ENCODE measurements around the gene NUDC.

NUDC gene

DNA sequence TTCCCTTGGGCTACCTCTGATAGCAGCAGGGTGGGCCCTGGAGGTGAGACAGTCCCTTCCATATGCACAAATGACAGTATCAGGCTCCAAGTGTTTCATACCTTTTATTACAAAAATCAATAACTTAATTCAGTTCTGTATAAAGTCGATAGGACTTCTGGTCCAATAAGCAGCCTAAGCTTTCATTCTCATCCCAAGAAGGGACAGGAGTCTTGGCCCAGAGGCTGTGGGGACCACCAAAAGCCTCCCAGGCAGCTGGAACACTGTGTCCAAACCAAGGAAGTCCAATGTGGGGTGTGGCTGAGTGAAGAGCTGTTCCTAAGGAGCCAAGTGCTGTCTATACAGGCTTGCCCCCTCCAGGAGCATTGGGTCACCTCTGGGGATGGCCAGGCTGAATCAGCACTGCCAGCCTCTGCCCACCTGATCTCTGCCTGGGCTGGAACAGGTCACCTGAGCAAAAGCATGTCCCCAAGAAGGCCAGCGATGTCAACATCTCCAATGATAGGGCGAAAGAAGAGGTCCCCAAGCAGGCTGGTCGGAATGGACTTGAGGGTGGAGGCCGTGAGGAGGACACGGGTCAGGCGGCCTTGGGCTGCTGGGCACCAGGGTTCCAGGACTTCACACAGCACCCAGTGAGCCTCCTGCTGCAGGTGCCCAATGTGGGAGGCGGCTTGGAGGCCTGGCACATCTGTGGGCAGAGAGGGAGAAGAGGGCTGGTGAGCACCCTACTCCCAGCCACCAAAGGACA lies 10.0 kb upstream of the NUDC start:
- H3K4me3 ChIP-seq (replicated peaks; ENCODE audit: low read depth, low read length): no peak overlapping the region
- TF ChIP-seq CTCF (IDR thresholded peaks at IDR 0.05; ENCODE audit: low read length, missing control alignments): no peak
- no peak for DNase-seq (ENCODE audit: low read depth)

- no peak for DNase-seq (ENCODE audit: low read depth)
- no peak overlapping the region for H3K4me3 ChIP-seq (replicated peaks; ENCODE audit: low read depth, low read length)
- no peak for TF ChIP-seq CTCF (IDR thresholded peaks at IDR 0.05; ENCODE audit: low read length, missing control alignments)
Observed at GRCh38 chr1:26912147-26912490, 9.4 kb upstream of the NUDC start.

- no peak for TF ChIP-seq CTCF (IDR thresholded peaks at IDR 0.05; ENCODE audit: low read length, missing control alignments)
- no peak for DNase-seq (ENCODE audit: low read depth)
- no peak overlapping the region for H3K4me3 ChIP-seq (replicated peaks; ENCODE audit: low read depth, low read length)
Observed at GRCh38 chr1:26913389-26913753, 8.2 kb upstream of the NUDC start.

GRCh38 chr1:26913754-26914619 lies 7.6 kb upstream of the NUDC start, which contains the start of gene NR0B2:
NR0B2 (minus strand) TSS chr1:26913975; CDS start chr1:26913940, 35 bp downstream.
- no peak within 1 kb of the TSS for H3K4me3 ChIP-seq (replicated peaks; ENCODE audit: low read depth, low read length)
- no peak for DNase-seq (ENCODE audit: low read depth)
- no peak for TF ChIP-seq CTCF (IDR thresholded peaks at IDR 0.05; ENCODE audit: low read length, missing control alignments)

- no peak overlapping the region for H3K4me3 ChIP-seq (replicated peaks; ENCODE audit: low read depth, low read length)
- no peak for DNase-seq (ENCODE audit: low read depth)
- TF ChIP-seq CTCF (IDR thresholded peaks at IDR 0.05; ENCODE audit: low read length, missing control alignments): no peak
Observed at GRCh38 chr1:26915204-26915842, 6.2 kb upstream of the NUDC start.

- DNase-seq (ENCODE audit: low read depth): no peak
- TF ChIP-seq CTCF (IDR thresholded peaks at IDR 0.05; ENCODE audit: low read length, missing control alignments): no peak
- peak overlapping the region; percentile 89 for H3K4me3 ChIP-seq (replicated peaks; ENCODE audit: low read depth, low read length)
Observed at GRCh38 chr1:26921126-26921539, 410 bp upstream of the NUDC start.

Measured in fibroblast of pulmonary artery (primary cell).